Measurements from ENCODE around the gene FOXO3B.
"Not testable (repeated sequence)": the region's sequence is repeated elsewhere in the genome, so short reads cannot be mapped to it uniquely, and the experiment has no call there.

GRCh38 chr17:18695143-18695542, 13.0 kb upstream of the FOXO3B start:
- not testable (repeated sequence) for TF ChIP-seq CTCF (IDR thresholded peaks at IDR 0.05; ENCODE audit: low read depth, low read length, poor library complexity, severe bottlenecking); EZH2phosphoT487 (IDR thresholded peaks at IDR 0.05; ENCODE audit: borderline replicate concordance, low read length)

All from DOHH2 (cell line).